NCI-H2196 treated with DMSO at 0.1 percent for 48 hours (cell line): ENCODE measurements around the gene KRTAP5-6.

ENCODE experiments used
- DNase-seq: peaks from one replicate; lab custom pipeline; 2025; ENCODE audit not compliant: unreplicated experiment; lab: John Stamatoyannopoulos, UW

Gene KRTAP5-6

GRCh38 chr11:1746511-1746931 is 49.5 kb downstream of the KRTAP5-6 start:
- DNase-seq: peak; percentile 71

GRCh38 chr11:1746956-1747752 is 50.2 kb downstream of the KRTAP5-6 start:
- no peak for DNase-seq
